MM.1S (cell line): ENCODE measurements around the gene FRAT1.
"Not testable (repeated sequence)": the region's sequence is repeated elsewhere in the genome, so short reads cannot be mapped to it uniquely, and the experiment has no call there.

Source experiments
- DNase-seq: peaks from one replicate; pipeline ENCODE4 v3.0.0-alpha.2; 2015
- H2AFZ ChIP-seq: fragments of 300-600 bp; sonication (generic); 2 replicates; pipeline ENCODE4 v1.6.0; 2016; ENCODE audit warnings: antibody characterized with exemption, low read length
- H3F3A ChIP-seq: fragments of 300-600 bp; sonication (generic); 2 replicates; pipeline ENCODE4 v1.6.1; 2016; ENCODE audit warnings: mild to moderate bottlenecking, antibody characterized with exemption, low read length, moderate library complexity, mixed read lengths; ENCODE audit not compliant: insufficient read depth
- H3K27ac ChIP-seq: fragments of 300-600 bp; sonication (generic); 2 replicates; pipeline ENCODE4 v1.5.1; 2016; ENCODE audit warnings: mild to moderate bottlenecking, low read length
- H3K27me3 ChIP-seq: fragments of 300-600 bp; sonication (generic); replicated peaks from 2 replicates; pipeline ENCODE4 v1.6.0; 2016; ENCODE audit warnings: low read length; ENCODE audit not compliant: insufficient read depth
- H3K36me3 ChIP-seq: fragments of 300-600 bp; sonication (generic); replicated peaks from 2 replicates; pipeline ENCODE4 v1.6.1; 2016; ENCODE audit warnings: mild to moderate bottlenecking, low read length, mixed read lengths; ENCODE audit not compliant: insufficient read depth
- H3K4me1 ChIP-seq: fragments of 300-600 bp; sonication (generic); 2 replicates; pipeline ENCODE4 v1.6.1; 2016; ENCODE audit warnings: low read length, mixed read lengths
- H3K4me2 ChIP-seq: fragments of 300-600 bp; sonication (generic); 2 replicates; pipeline ENCODE4 v1.6.0; 2016; ENCODE audit warnings: low read depth, low read length
- H3K4me3 ChIP-seq: fragments of 300-600 bp; sonication (generic); 2 replicates; pipeline ENCODE4 v1.5.1; 2016; ENCODE audit warnings: low read length, mixed read lengths
- H3K79me2 ChIP-seq: fragments of 300-600 bp; sonication (generic); 2 replicates; pipeline ENCODE4 v1.6.1; 2016; ENCODE audit warnings: mixed run types, low read length, mixed read lengths
- H3K9ac ChIP-seq: fragments of 300-600 bp; sonication (generic); 2 replicates; pipeline ENCODE4 v1.6.1; 2016; ENCODE audit warnings: low read length, mixed read lengths
- H3K9me2 ChIP-seq: fragments of 300-600 bp; sonication (generic); replicated peaks from 2 replicates; pipeline ENCODE4 v1.6.1; 2016; ENCODE audit warnings: mild to moderate bottlenecking, low read length, mixed read lengths; ENCODE audit not compliant: insufficient read depth
- H3K9me3 ChIP-seq: fragments of 300-600 bp; sonication (generic); replicated peaks from 2 replicates; pipeline ENCODE4 v1.6.1; 2016; ENCODE audit warnings: mild to moderate bottlenecking, low read length, mixed read lengths; ENCODE audit not compliant: insufficient read depth
- H4K20me1 ChIP-seq: fragments of 300-600 bp; sonication (generic); 2 replicates; pipeline ENCODE4 v1.6.1; 2016; ENCODE audit warnings: mild to moderate bottlenecking, low read length, moderate library complexity, mixed read lengths; ENCODE audit not compliant: insufficient read depth
- CTCF ChIP-seq: fragments of 300-600 bp; sonication (generic); IDR thresholded peaks from 2 replicates; pipeline ENCODE4 v1.5.1; 2016; ENCODE audit warnings: antibody characterized with exemption, low read length, mixed read lengths
- EZH2 ChIP-seq: fragments of 300-600 bp; sonication (generic); optimal IDR thresholded peaks from 2 replicates; pipeline ENCODE3; 2017; ENCODE audit warnings: low read depth, mild to moderate bottlenecking, antibody characterized with exemption, low read length, mixed read lengths
- EZH2phosphoT487 ChIP-seq: fragments of 300-600 bp; sonication (generic); IDR thresholded peaks from 2 replicates; pipeline ENCODE4 v1.6.1; 2018; ENCODE audit warnings: antibody characterized with exemption, low read length

Gene FRAT1

GRCh38 chr10:97280783-97281182 is 38.3 kb upstream of the FRAT1 start:
- no peak overlapping the region for H3K27ac ChIP-seq

GRCh38 chr10:97290076-97290475 is 29.0 kb upstream of the FRAT1 start:
- H3K9me3 ChIP-seq, H3K4me1 ChIP-seq, H3K4me2 ChIP-seq, H4K20me1 ChIP-seq, H3F3A ChIP-seq, DNase-seq, H3K27me3 ChIP-seq, H3K9ac ChIP-seq, H3K36me3 ChIP-seq, H3K4me3 ChIP-seq, H3K27ac ChIP-seq, H2AFZ ChIP-seq, H3K9me2 ChIP-seq: not testable (repeated sequence)
- peaks cover 53% of the 10 kb centered on the region for H3K79me2 ChIP-seq

More at GRCh38 chr10:97280783-97281182, 38.3 kb upstream of the FRAT1 start:
- H3K9me3 ChIP-seq, result no peaks in the 10 kb centered on the region
- no peaks in the 10 kb centered on the region for H3K27me3 ChIP-seq
- H3F3A ChIP-seq, result peaks cover 5% of the 10 kb centered on the region; the same call in 1 of the 2 replicates
- H3K4me1 ChIP-seq, result peaks cover 13% of the 10 kb centered on the region
- no peak overlapping the region for H3K4me3 ChIP-seq
- H4K20me1 ChIP-seq, result 0 out of 2 replicates have a peak, but pooled peaks cover 3% of the 10 kb centered on the region
- H3K4me2 ChIP-seq, result no peak overlapping the region
- peaks cover 59% of the 10 kb centered on the region for H3K79me2 ChIP-seq
- no peaks in the 10 kb centered on the region for H3K36me3 ChIP-seq
- TF ChIP-seq CTCF, result no peak
- no peak for TF ChIP-seq EZH2
- no peak for TF ChIP-seq EZH2phosphoT487
- no peaks in the 10 kb centered on the region for H3K9me2 ChIP-seq
- DNase-seq, result no peak
- no peak overlapping the region for H3K9ac ChIP-seq
- H2AFZ ChIP-seq, result no peak overlapping the region

GRCh38 chr10:97290576-97291356 is 28.3 kb upstream of the FRAT1 start:
- not testable (repeated sequence) for H3K36me3 ChIP-seq, H3K9me3 ChIP-seq, H3K4me3 ChIP-seq, H2AFZ ChIP-seq, H3K4me2 ChIP-seq, H3K9me2 ChIP-seq, H3K27ac ChIP-seq, H3K4me1 ChIP-seq, H3K27me3 ChIP-seq, H3K9ac ChIP-seq, DNase-seq, H4K20me1 ChIP-seq, H3F3A ChIP-seq
- peaks cover 51% of the 10 kb centered on the region for H3K79me2 ChIP-seq

DNA sequence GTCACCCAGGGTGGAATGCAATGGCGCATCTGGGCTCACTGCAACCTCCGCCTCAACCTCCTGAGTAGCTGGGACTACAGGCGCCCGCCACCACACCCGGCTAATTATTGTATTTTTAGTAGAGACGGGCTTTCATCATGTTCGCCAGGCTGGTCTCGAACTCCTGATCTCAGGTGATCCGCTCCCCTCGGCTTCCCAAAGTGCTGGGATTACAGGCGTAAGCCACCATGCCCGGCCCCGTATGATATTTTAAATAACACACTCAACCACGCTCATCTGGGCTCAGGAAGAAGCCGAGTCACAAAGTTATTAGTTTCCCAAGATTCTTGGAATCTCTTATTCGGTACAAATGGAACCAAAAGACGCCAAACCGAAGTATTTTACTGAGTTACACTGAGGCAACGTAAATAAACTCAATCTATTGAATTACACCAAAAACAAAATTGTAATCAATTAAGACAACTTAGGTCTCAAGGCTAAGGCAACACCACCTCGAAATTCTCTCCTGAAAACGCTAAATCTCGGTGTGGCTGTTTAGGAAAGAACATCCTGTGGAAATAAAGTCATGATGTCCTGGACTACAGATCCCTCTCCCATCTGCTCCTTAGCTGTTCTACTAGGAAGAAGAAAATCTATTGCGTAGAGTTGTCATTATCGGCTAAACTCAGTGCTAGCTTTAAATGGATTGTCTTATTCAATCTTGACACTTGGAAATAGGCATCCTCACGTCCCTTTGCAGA is 27.5 kb upstream of the FRAT1 start:
- peak overlapping the region; percentile 88 for H3K4me3 ChIP-seq
- H3K9me3 ChIP-seq, result no peaks in the 10 kb centered on the region
- no peak for DNase-seq
- H3K27ac ChIP-seq, result peak overlapping the region; percentile 87; the same call in 1 of the 2 replicates
- H3F3A ChIP-seq, result no peaks in the 10 kb centered on the region
- H3K27me3 ChIP-seq, result no peaks in the 10 kb centered on the region
- H3K9me2 ChIP-seq, result no peaks in the 10 kb centered on the region
- peaks cover 44% of the 10 kb centered on the region for H3K79me2 ChIP-seq
- H4K20me1 ChIP-seq, result no peaks in the 10 kb centered on the region
- peak overlapping the region; percentile 90 for H2AFZ ChIP-seq
- TF ChIP-seq EZH2phosphoT487, result no peak
- TF ChIP-seq EZH2, result no peak
- no peak for TF ChIP-seq CTCF
- peak overlapping the region; percentile 61 for H3K4me2 ChIP-seq
- H3K9ac ChIP-seq, result peak overlapping the region; percentile 84
- H3K36me3 ChIP-seq, result no peaks in the 10 kb centered on the region
- no peaks in the 10 kb centered on the region for H3K4me1 ChIP-seq
